Gastrocnemius medialis (tissue), 4 donors: ENCODE data around the gene BNC2. TPM values are rescaled to one million over a fixed set of nuclear protein-coding genes. Genes with fewer than 3 reads are reported as not detected.

Experiments
- ATAC-seq, 2 donors: fragments of 150-250 bp; one replicate each; pipeline ENCODE4 v1.9.1; 2016
- DNase-seq, 2 donors: peaks; one replicate each; pipeline ENCODE4 v3.0.0-alpha.2; 2019
- H3K27ac ChIP-seq, 4 donors: fragments of 200-600 bp; sonication (generic); 1 replicate in 1 of 4; 2 replicates in 3 of 4; pipeline ENCODE4 v1.5.1; 2016 to 2018; ENCODE audit warnings: mild to moderate bottlenecking in 2 of 4, moderate library complexity in 1 of 4
- H3K27me3 ChIP-seq, 3 donors: fragments of 200-600 bp; sonication (generic) in 2 of 3; 1 replicate in 1 of 3; 2 replicates in 2 of 3; pipeline versions ENCODE4 v1.5.1 to v1.6.0; 2016 to 2019; ENCODE audit warnings: mild to moderate bottlenecking in 1 of 3, moderate library complexity in 1 of 3
- H3K36me3 ChIP-seq, 2 donors: fragments of 200-600 bp; sonication (generic) in 1 of 2; one replicate each; pipeline ENCODE4 v1.5.1; 2017 to 2018
- H3K4me1 ChIP-seq, 2 donors: fragments of 200-600 bp; sonication (generic) in 1 of 2; one replicate each; pipeline ENCODE4 v1.5.1; 2016 to 2017; ENCODE audit warnings: mild to moderate bottlenecking in 2 of 2
- H3K4me3 ChIP-seq, 4 donors: fragments of 200-600 bp; sonication (generic) in 3 of 4; 1 replicate in 1 of 4; 2 replicates in 3 of 4; pipeline ENCODE4 v1.5.1; 2016 to 2019; ENCODE audit warnings: mild to moderate bottlenecking in 2 of 4
- H3K9me3 ChIP-seq, 3 donors: fragments of 200-600 bp; sonication (generic) in 2 of 3; 1 replicate in 1 of 3; 2 replicates in 2 of 3; pipeline ENCODE4 v1.5.1; 2016 to 2019
- CTCF ChIP-seq, 5 experiments: fragments of 450-650 bp in 3 of 5; fragments of 200-600 bp in 2 of 5; sonication (generic) in 2 of 5; IDR thresholded peaks in 4 of 5; conservative IDR thresholded peaks in 1 of 5; 1 replicate in 4 of 5; 2 replicates in 1 of 5; pipeline ENCODE4 v1.5.1; 2016 to 2019; ENCODE audit warnings: antibody characterized with exemption in 5 of 5, mild to moderate bottlenecking in 3 of 5, moderate library complexity in 3 of 5
- POLR2A ChIP-seq, 2 donors: fragments of 450-650 bp; IDR thresholded peaks; one replicate each; pipeline ENCODE4 v1.6.1; 2017; ENCODE audit warnings: antibody characterized with exemption in 2 of 2, mild to moderate bottlenecking in 2 of 2, moderate library complexity in 2 of 2
- in situ Hi-C, 4 donors: fragments of 200-750 bp; cut with MboI; loops; one replicate each; pipeline versions ENCODE4 v1.15.0 to v1.8.0; 2017; ENCODE audit warnings: low sequenced_read_pairs in 4 of 4
- intact Hi-C: fragments of 100-400 bp; cut with DNase I; formaldehyde crosslinking; loops from one replicate; pipeline ENCODE4 v1.15.1; 2023; ENCODE audit warnings: low total_unique reads
- total RNA-seq, 4 donors: library from RNA; depleted of rRNA; stranded (reverse); fragments of >200 nt; gene quantifications; one replicate each; pipeline versions ENCODE4 v1.1.0 to v1.2.3, GENCODE V29; 2016

Gene BNC2
- total RNA-seq, 4 donors from 2014 or later, result 40.9 to 122 (median 68.7) TPM

- DNase-seq, result no peak
- ATAC-seq, result no peak
- in situ Hi-C loops (no loop called here), intact Hi-C loops (no loop called here)
- no peak overlapping the region for H3K4me3 ChIP-seq
- no peaks in the 10 kb centered on the region for H3K9me3 ChIP-seq
- H3K27ac ChIP-seq, result no peak overlapping the region
- no peaks in the 10 kb centered on the region for H3K36me3 ChIP-seq
- no peak for TF ChIP-seq CTCF (IDR thresholded peaks at IDR 0.05 in 4 of 5, conservative IDR thresholded peaks at IDR 0.05 in 1 of 5)
- no peak for TF ChIP-seq POLR2A (IDR thresholded peaks at IDR 0.05)
- peaks cover 0 to 10% of the 10 kb centered on the region in 2 donors for H3K4me1 ChIP-seq
- H3K27me3 ChIP-seq, result no peaks in the 10 kb centered on the region
Observed at GRCh38 chr9:16773617-16774016, 96.9 kb downstream of the BNC2 start.

GRCh38 chr9:16773116-16773515 lies 97.4 kb downstream of the BNC2 start:
- H3K9me3 ChIP-seq, result no peaks in the 10 kb centered on the region
- DNase-seq, result no peak
- no peak overlapping the region for H3K27ac ChIP-seq
- TF ChIP-seq POLR2A (IDR thresholded peaks at IDR 0.05) (no peak), CTCF (IDR thresholded peaks at IDR 0.05 in 4 of 5, conservative IDR thresholded peaks at IDR 0.05 in 1 of 5) (no peak)
- in situ Hi-C loops, result no loop called here
- H3K4me3 ChIP-seq, result no peak overlapping the region
- no peaks in the 10 kb centered on the region for H3K36me3 ChIP-seq
- H3K27me3 ChIP-seq, result no peaks in the 10 kb centered on the region
- peaks cover 0 to 10% of the 10 kb centered on the region in 2 donors for H3K4me1 ChIP-seq
- no peak for ATAC-seq
- intact Hi-C loops, result no loop called here

- intact Hi-C loops (no loop called here), in situ Hi-C loops (no loop called here)
- no peaks in the 10 kb centered on the region for H3K9me3 ChIP-seq
- TF ChIP-seq POLR2A (IDR thresholded peaks at IDR 0.05), result no peak
- TF ChIP-seq CTCF (IDR thresholded peaks at IDR 0.05 in 4 of 5, conservative IDR thresholded peaks at IDR 0.05 in 1 of 5), result no peak
- DNase-seq, result no peak
- H3K27ac ChIP-seq, result no peak overlapping the region
- H3K36me3 ChIP-seq, result no peaks in the 10 kb centered on the region
- H3K4me1 ChIP-seq, result peaks cover 0 to 10% of the 10 kb centered on the region in 2 donors
- no peak overlapping the region for H3K4me3 ChIP-seq
- no peak for ATAC-seq
- H3K27me3 ChIP-seq, result no peaks in the 10 kb centered on the region
Observed at GRCh38 chr9:16771356-16771755, 99.1 kb downstream of the BNC2 start.

- peaks cover 0 to 10% of the 10 kb centered on the region in 2 donors for H3K4me1 ChIP-seq
- H3K27me3 ChIP-seq, result no peaks in the 10 kb centered on the region
- no peaks in the 10 kb centered on the region for H3K9me3 ChIP-seq
- TF ChIP-seq POLR2A (IDR thresholded peaks at IDR 0.05) (no peak), CTCF (IDR thresholded peaks at IDR 0.05 in 4 of 5, conservative IDR thresholded peaks at IDR 0.05 in 1 of 5) (no peak)
- DNase-seq (no peak), ATAC-seq (no peak)
- H3K27ac ChIP-seq, result no peak overlapping the region
- H3K36me3 ChIP-seq, result no peaks in the 10 kb centered on the region
- in situ Hi-C loops (no loop called here), intact Hi-C loops (no loop called here)
- no peak overlapping the region for H3K4me3 ChIP-seq
Observed at GRCh38 chr9:16769291-16769690, 101.2 kb downstream of the BNC2 start.

GRCh38 chr9:16768816-16769215 lies 101.7 kb downstream of the BNC2 start:
- no peak for ATAC-seq
- TF ChIP-seq POLR2A (IDR thresholded peaks at IDR 0.05) (no peak), CTCF (IDR thresholded peaks at IDR 0.05 in 4 of 5, conservative IDR thresholded peaks at IDR 0.05 in 1 of 5) (no peak)
- no peak overlapping the region for H3K4me3 ChIP-seq
- H3K36me3 ChIP-seq, result no peaks in the 10 kb centered on the region
- in situ Hi-C loops, result no loop called here
- no peak overlapping the region for H3K27ac ChIP-seq
- H3K4me1 ChIP-seq, result peaks cover 0 to 10% of the 10 kb centered on the region in 2 donors
- intact Hi-C loops, result no loop called here
- no peak for DNase-seq
- H3K9me3 ChIP-seq, result no peaks in the 10 kb centered on the region
- H3K27me3 ChIP-seq, result no peaks in the 10 kb centered on the region
